HG03159 (cell line): ENCODE data around the gene DRP2.
A peak's percentile ranks its signal among the peaks of the same experiment; 100 is the strongest.
"Not testable (repeated sequence)": the region's sequence is repeated elsewhere in the genome, so short reads cannot be mapped to it uniquely, and the experiment has no call there.

Experiments
- ATAC-seq: cut with Tn5 transposase; IDR thresholded peaks from one replicate; pipeline ENCODE4 v1.9.1; 2021; ENCODE audit warnings: mild to moderate bottlenecking, moderate library complexity; ENCODE audit not compliant: unreplicated experiment

DRP2 gene

DNA sequence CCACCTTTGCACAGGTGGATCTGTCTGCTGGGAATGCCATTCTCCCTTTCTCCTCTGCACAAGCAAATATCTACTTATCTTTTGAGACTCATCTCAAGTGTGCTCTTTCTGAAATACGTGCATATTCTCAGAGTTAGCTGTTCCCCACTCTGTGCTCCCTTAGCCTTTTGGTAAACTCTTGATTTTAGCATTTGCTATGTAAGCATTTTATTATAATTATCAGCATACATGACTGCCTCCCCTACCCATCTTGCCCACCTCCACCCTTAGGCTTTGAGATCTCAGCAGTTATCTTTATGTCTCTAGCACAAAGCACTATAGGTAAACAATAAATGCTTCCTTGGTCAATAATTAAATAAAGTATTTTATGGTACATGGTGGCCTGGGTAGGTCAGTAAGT lies 11.5 kb downstream of the DRP2 start:
- no peak for ATAC-seq

DNA sequence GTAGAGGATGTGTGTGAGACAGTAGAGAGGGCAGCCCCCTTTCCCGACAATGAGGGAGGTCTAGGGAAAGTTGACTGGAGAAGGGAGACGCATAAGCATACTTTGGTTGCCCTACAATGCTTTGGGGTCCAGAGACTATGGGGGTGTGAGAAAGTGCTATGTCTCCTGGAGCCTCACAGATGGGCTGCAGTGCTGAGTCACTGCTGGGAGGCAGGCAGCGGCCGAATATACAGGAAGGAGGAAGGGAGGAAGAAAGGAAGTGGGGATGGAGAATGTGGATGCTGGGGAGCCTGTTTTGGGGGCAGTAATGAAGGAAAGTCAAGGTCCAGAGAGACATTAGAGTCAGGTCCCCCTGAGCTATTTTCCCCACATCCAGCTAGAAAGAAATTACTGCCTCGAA lies 12.7 kb downstream of the DRP2 start:
- ATAC-seq, result no peak

DNA sequence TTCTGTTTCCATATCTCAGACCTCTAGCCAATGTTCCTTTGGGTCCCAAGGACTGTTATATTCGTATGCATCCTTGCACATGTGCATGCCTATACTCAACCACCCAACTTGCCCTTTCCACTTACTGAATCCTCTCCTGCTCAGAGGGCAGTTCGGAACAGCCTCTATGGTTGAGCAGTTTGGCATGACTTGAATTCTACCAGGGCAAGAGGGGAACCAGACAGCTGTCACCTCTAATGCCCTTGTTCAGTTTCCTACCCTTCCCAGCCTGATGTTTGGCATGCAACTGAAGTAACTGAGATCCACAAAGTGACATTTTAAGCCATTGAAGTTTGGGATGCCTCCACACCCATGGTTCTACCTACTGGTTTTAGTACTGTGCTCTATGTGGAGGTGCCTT lies 17.5 kb downstream of the DRP2 start:
- no peak for ATAC-seq

DNA sequence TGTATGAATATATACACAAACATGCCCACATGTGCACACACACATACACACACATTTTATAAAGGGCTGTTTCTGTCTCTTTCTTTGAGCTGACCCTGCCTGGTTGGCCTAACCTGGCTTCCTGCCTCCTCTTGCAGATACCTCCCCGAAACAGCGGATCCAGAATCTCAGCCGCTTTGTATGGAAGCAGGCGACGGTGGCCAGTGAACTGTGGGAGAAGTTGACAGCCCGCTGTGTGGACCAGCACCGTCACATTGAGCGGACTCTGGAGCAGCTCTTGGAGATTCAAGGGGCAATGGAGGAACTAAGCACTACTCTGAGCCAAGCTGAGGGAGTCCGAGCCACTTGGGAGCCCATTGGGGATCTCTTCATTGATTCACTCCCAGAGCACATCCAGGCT lies 21.9 kb downstream of the DRP2 start:
- ATAC-seq, result no peak

DNA sequence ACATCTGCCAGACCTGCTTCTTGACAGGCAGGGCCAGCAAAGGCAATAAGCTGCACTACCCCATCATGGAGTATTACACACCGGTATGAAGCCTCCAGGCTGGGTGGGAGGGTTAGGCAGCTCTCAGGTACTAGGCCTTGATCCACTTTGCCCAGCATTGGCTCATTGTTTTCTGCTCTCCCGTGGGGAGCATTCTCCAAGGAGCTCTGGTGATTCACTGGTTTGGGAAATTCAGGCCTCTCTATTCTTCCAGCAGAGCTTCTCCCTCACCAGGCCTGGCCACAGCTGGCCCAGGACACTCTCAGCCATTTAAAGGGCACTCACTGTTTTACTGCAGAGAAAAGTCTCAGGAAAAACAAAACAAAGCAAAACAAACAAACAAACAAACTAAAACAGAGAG lies 33.0 kb downstream of the DRP2 start:
- no peak for ATAC-seq

DNA sequence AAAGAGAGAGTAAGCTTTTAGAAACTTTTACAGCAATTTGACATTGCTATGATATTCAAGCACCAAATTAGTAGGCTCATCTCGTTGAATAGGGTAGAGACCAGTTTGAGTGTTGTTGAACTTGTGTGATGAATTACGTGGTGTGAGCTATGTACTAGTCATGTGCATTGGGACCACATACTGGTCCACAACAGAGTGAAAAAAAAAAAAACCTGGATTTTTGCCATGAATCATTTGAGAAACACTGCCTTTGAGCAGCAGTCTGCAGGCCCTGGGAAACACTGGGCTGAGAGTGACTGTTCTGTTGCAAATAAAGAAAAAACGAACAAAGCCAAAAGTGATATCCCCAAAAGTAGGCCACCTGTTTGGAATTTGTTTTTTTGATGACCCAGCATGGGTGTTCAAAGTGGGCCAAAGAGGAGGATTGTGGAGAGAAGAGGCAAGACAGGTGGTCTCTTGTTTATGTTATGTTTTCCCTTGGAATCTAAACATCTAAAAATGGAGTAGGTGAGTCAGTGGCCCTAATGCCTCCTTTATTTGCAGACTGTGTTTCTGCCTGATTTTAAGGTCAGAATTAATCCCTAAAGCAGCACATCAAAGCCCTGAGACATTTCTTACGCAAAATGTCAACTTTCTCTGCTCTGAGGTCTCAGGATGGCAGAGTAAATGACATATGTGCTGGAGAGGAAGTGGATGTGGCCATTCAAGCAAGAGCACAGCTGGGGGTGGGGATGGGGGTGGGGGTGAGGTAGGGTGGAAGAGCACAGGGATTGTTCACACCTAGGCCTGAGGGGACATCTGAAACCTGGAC lies 38.1 kb downstream of the DRP2 start:
- ATAC-seq, result no peak

DNA sequence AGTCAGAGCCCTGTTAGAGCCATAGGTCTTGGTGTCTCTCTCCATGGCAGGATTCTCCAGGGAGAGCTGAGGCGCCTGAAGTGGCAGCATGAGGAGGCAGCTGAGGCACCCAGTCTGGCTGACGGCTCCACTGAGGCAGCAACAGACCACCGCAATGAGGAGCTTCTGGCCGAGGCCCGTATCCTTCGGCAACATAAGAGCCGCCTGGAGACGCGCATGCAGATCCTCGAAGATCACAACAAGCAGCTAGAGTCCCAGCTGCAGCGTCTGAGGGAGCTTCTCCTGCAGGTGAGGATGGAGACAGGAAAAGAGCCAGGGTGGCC lies 38.6 kb downstream of the DRP2 start:
- no peak for ATAC-seq

DNA sequence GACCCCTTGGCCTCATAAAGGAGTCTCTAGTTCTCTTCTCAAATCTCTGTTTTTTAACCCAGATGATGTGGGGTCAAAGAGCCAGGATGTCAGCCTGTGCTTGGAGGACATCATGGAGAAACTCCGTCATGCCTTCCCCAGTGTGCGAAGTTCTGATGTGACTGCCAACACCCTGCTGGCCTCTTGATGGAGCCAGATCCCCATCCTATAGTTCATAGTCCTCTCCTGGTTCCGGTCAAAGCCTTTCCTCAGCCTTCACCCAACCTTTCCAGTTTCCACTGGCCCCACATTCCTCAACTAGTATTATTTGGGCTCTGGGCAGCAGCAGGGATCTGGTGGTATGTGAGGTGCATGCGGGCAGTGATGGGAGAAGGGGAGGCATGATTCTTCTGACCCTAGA lies 40.8 kb downstream of the DRP2 start:
- no peak for ATAC-seq

DNA sequence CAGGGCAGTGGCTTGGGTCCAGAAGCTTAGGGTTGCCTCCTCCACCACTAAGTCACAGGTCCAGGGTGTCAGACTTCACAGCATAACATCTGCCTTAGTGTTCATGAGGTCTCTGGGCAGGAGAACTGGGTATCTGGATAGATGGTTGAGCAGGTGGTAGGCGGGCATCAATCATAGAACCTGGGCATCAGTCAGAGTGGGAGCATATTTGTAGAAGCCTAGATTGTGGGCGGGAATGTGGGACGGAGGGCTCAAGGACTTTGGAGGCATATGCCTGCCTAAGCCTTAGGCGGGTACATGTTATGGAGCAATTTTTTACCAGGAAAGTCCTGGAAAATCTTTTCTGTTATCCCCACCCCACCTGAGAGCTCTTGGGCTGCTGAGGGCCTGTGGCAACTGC lies 43.0 kb downstream of the DRP2 start:
- no peak for ATAC-seq

DNA sequence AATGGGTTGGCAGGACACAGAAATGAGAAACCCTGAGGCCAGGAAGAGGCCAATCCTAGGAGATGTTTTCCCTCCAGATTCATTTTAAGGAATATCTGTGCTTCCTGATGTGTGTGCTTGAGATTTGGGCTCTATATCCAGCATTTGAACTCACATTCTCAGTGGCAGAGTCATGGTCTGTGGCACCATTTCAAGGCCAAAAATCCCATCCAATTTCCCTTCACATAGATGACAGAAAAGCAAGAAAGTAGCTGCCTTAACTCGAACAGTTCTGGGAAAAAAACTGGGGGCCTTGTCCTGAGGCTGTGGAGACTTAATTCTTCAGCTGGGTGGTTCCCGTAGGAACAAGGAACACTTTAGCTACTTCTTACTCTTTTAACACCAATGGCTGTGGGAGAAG lies 44.2 kb downstream of the DRP2 start:
- no peak for ATAC-seq

DNA sequence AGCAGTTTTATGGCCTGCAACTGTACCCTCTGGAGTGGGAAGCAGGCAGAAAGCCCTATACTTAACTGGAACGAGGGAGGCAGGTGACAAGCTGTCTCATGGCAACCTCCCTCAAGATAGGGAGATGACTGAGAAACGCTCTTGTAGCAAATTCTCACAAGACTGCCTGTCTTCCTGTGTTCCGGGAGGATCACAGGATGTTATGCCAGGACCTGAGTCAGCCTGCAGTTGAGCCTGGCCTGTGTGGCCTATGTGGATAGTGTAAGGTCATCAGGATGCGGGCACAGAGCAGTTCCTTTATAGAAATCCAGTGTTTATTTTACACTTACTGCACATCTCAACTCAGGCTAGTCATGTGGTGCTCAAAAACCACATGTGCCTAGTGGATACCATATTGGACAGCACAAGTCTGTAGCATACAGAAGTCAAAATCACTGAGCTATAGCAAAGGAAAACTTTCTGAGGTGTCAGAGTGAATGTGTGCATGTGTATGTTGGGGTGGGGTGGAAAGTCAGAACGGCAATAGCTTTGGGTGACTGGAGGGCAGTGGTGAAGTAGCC lies 46.4 kb downstream of the DRP2 start:
- no peak for ATAC-seq

DNA sequence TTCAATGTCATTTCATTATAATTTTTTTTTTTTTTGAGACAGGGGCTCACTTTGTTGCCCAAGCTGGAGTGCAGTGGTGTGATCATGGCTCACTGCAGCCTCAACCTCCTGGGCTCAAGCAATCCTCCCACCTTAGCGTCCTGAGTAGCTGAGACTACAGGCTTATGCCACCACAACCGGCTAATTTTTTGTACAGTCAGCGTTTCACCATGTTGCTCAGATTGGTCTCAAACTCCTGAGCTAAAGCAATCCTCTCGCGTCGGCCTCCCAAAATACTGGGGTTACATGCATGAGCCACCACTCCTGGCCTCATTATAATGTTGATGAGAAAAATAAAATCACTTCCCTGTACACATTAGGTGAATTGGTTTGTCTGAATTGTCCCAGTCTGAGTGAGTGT lies 54.6 kb downstream of the DRP2 start:
- ATAC-seq, result no peak

DNA sequence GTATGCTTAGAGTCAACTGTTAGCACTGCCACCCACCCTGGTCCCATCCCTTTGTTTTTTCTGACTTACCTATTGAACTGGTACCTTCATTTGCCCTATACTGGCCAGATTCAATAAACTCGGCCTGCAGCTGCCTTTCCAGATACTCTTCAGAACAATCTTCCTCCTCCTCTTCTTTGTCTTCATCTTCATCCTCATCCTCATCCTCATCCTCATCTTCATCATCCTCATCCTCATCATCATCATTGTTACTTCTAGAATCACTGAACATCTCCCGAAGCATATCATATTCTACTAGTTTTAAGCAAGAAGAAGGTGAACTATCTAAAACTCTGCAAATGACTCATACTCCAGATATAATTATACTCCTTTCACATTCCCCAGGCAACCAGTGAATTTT lies 56.7 kb downstream of the DRP2 start:
- no peak for ATAC-seq

DNA sequence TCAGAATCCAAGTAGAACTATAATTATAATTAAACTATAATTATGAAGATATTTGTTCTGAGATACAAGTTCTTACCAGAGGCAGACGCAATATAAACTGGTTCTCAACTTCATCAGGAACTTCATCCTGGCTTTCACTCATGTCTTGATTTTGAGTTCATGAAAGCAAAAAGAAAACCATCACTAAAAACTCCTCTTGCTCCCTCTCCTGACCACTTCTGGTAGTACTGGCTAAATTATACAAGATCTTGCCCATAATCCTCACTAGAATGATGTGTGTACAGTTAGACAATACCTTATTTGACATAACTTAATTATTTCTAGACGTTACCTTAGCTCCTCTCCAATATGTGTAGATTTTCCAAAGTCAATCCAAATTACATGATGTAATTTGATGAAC lies 67.8 kb downstream of the DRP2 start:
- peak; percentile 84 for ATAC-seq

DNA sequence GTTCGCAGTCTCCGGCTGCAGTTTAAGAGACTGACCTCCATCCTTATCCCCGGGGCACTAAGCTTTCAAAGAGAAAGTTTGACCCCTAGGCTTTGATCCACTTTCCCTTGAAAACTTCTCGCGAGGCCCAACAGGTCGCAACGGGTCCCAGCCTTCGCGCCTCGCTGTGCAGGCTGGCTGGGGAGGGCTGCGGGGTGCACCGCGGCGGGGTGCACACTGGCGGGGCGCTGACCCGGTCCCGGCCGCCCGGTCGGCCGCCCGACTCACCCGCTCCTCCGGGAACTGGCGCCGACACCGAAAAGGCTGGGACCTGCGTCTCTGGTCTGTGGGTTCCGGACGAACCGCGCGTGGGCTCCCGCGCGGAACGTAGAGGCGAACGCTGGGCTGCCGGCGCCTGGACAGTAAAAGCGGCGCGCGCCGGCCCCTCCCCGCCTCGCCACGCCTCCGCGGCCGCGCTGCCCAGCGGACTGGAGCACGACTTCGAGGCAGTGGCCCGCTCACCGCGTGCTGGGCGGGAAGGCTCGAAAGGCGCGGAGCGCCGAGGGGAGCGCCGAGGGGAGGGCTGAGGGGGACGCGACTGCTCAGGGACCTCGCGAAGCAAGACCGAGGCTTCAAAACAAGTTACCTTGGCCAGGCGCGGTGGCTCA lies 71.5 kb downstream of the DRP2 start, which contains the start of gene TAF7L:
TAF7L (minus strand) TSS at position 378 of the 647 bp plus-strand sequence. CDS start 3,791 bp downstream, outside the sequence.
- no peak for ATAC-seq

DNA sequence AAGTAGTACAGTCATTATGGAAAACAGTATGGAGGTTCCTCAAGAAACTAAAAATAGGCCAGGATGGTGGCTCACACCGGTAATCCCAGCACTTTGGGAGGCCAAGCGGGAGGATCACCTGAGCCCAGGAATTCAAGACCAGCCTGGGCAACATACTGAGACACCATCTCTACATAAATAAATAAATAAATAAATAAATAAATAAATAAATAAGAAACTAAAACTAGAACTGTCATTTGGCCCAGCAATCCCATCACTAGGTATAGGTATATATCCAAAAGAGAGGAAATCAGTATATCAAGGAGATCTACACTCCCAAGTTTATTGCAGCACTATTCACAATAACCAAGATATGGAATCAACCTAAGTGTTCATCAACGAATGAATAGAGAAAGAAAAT lies 76.0 kb downstream of the DRP2 start:
- not testable (repeated sequence) for ATAC-seq

DNA sequence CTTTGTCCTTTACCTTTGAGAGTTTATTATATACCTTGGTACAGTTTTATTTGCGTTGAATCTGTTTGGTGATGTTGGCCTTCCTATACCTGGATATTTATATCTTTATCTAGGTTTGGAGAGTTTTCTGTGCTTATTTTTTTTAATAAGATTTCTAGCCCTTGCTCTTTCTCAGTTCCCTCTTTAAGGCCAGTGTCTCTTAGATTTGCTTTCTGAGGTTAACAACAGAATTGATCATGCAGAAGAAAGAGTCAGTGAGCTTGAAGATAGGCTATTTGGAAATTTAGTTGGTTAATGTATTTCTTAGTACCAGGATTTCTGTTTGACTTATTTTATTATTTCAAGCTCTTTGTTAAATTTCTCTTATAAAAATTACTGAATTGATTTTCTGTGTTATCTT lies 84.2 kb downstream of the DRP2 start:
- ATAC-seq, result no peak
